ENCODE data around the gene TRAPPC12. TPM values are rescaled to one million over a fixed set of nuclear protein-coding genes. Genes with fewer than 3 reads are reported as not detected.
"Not testable (repeated sequence)": the region's sequence is repeated elsewhere in the genome, so short reads cannot be mapped to it uniquely, and the experiment has no call there.

Gene TRAPPC12
- polyA plus RNA-seq, 6 donors from 2014 or later: 31.3 to 36.3 (median 33.1) TPM

DNA sequence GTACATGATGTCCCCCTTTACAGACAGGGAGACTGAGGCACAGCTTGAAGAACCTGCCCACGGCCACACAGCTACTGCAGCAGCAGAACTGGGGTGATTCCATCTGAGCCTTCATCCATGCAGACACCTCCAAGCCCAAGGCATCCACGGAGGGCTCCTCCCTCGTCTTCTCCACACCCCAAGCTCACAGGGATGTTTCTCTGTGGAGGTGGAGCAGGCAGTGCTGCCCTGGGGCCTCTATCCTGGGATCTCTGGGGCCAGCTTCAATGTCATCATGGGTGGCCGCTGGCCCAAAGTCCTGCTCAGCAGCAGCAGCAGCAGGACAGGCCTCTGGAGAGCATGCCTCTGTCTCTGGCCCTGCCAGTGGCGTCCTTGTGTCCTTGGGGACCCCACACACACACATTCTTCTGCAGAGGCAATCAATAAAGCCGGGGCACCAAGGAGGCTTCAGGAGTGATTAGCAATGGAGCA, 108.6 kb downstream of the TRAPPC12 start:
- Mint-ChIP-seq H3K27me3 (no peaks in the 10 kb centered on the region), H3K4me3 (no peak overlapping the region), H3K9me3 (no peaks in the 10 kb centered on the region), H3K4me1 (peaks cover 0 to 3% (median 0%) of the 10 kb centered on the region in 3 donors), H3K27ac (no peak overlapping the region), H3K36me3 (peaks cover 0 to 21% of the 10 kb centered on the region in 2 donors)
- ATAC-seq (ENCODE audit: low read depth in 2 of 2) (no peak), DNase-seq (no peak)

GRCh38 chr2:3488855-3489763, 109.6 kb downstream of the TRAPPC12 start:
- Mint-ChIP-seq H3K4me3 (no peak overlapping the region), H3K27ac (no peak overlapping the region)

GRCh38 chr2:3489764-3490115, 110.2 kb downstream of the TRAPPC12 start:
- Mint-ChIP-seq H3K4me1 (peaks cover 0 to 3% (median 0%) of the 10 kb centered on the region in 3 donors), H3K27me3 (no peaks in the 10 kb centered on the region), H3K27ac (no peak overlapping the region), H3K9me3 (no peaks in the 10 kb centered on the region), H3K4me3 (peak overlapping the region in 1 of 8 donors; percentile 65), H3K36me3 (peaks cover 0 to 17% of the 10 kb centered on the region in 2 donors)
- DNase-seq (no peak), ATAC-seq (ENCODE audit: low read depth in 2 of 2) (no peak)

More at GRCh38 chr2:3488855-3489763, 109.6 kb downstream of the TRAPPC12 start:
- ATAC-seq (ENCODE audit: low read depth in 2 of 2) (no peak), DNase-seq (no peak)
- Mint-ChIP-seq H3K27me3 (no peaks in the 10 kb centered on the region), H3K36me3 (peaks cover 0 to 21% of the 10 kb centered on the region in 2 donors), H3K4me1 (peaks cover 0 to 3% (median 0%) of the 10 kb centered on the region in 3 donors), H3K9me3 (no peaks in the 10 kb centered on the region)

GRCh38 chr2:3490191-3491170, 111.0 kb downstream of the TRAPPC12 start:
- ATAC-seq (ENCODE audit: low read depth in 2 of 2) (no peak), DNase-seq (no peak)
- Mint-ChIP-seq H3K27ac (no peak overlapping the region), H3K36me3 (peaks cover 0 to 16% of the 10 kb centered on the region in 2 donors), H3K4me1 (peaks cover 0 to 3% (median 0%) of the 10 kb centered on the region in 3 donors), H3K4me3 (peak overlapping the region in 1 of 8 donors; percentile 51), H3K9me3 (no peaks in the 10 kb centered on the region), H3K27me3 (no peaks in the 10 kb centered on the region)

GRCh38 chr2:3491306-3491705, 111.8 kb downstream of the TRAPPC12 start:
- no peaks in the 10 kb centered on the region for H3K27me3 Mint-ChIP-seq
- ATAC-seq (ENCODE audit: low read depth in 2 of 2): no peak
- H3K4me3 Mint-ChIP-seq: no peak overlapping the region
- peaks cover 0 to 3% (median 0%) of the 10 kb centered on the region in 3 donors for H3K4me1 Mint-ChIP-seq
- peaks cover 0 to 15% of the 10 kb centered on the region in 2 donors for H3K36me3 Mint-ChIP-seq
- H3K9me3 Mint-ChIP-seq: no peaks in the 10 kb centered on the region
- DNase-seq: no peak
- no peak overlapping the region for H3K27ac Mint-ChIP-seq

DNA sequence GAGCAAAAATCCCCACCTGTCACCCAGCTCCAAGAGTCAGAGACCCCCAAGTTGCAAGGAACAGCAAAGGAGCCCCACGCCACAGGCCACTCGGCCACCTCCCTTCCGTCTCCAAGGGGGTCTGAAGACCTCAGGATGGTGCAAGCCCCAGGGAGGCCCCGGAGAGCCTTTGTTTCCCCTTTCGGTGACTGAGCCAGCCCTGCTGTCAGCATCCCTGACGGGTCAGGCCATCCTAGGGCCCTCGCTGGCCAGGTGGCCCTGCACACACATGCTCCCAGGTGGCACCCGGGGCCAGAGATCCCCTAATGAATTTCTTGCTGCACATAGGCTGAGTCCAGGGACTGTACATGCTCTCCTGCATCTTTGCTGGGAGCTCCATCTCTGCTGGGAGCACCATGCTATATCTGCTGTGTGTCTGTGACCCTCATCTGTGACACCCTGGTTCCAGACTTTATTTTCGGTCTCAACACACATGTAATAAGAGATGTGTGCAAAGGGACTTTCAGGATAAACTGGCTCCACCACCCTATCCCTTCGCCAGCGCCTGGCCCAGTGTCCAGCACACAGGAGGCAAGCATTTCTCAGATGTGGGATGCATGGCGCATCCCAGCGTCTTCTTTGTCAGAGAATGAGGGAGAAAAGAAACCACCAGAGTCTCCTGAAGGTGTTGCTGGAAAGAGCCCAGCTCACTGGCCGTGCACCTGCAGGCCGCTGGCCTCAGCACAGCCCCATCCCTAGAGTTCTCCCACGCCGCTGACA, 112.4 kb downstream of the TRAPPC12 start:
- H3K36me3 Mint-ChIP-seq: peaks cover 0 to 12% of the 10 kb centered on the region in 2 donors
- no peak for DNase-seq
- no peaks in the 10 kb centered on the region for H3K9me3 Mint-ChIP-seq
- no peak overlapping the region for H3K27ac Mint-ChIP-seq
- H3K4me3 Mint-ChIP-seq: no peak overlapping the region
- peaks cover 0 to 3% (median 0%) of the 10 kb centered on the region in 3 donors for H3K4me1 Mint-ChIP-seq
- H3K27me3 Mint-ChIP-seq: no peaks in the 10 kb centered on the region
- ATAC-seq (ENCODE audit: low read depth in 2 of 2): no peak

GRCh38 chr2:3492475-3492787, 112.9 kb downstream of the TRAPPC12 start:
- not testable (repeated sequence) for H3K27ac Mint-ChIP-seq; H3K27me3 Mint-ChIP-seq; ATAC-seq (ENCODE audit: low read depth in 2 of 2); DNase-seq; H3K4me1 Mint-ChIP-seq; H3K4me3 Mint-ChIP-seq; H3K9me3 Mint-ChIP-seq
- peaks cover 2 to 12% of the 10 kb centered on the region in 2 donors for H3K36me3 Mint-ChIP-seq

DNA sequence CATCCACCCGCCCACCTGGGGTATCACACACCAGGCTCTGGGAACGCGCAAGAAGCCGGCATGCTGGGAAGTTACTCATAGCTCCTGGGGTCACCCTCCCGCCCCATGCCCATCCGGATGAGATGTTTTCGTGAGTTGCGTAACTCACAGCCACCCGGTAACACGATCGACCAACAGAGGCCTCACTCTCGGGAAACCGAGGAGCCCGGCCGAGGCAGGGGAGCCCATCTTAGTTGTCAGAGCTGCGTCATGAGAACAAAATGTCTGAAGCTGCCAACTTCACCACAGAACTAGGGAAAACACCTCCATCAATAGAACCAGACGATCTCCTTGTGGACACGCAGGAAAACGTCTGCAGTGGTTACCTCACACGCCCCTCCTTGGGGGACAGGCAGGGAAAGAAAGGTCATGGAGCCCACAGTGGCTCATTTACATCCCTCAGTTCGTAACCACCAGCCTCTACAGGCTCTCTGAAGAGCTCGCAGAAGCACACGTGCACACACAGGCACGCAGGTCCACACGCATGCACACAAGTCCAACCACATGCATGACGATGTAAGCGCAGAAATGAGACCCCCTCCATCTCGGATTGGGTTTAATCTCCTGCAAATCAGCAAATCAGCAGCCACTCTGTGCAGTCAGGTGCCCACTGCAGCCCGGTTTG, 113.6 kb downstream of the TRAPPC12 start:
- Mint-ChIP-seq H3K27me3 (no peaks in the 10 kb centered on the region), H3K36me3 (peaks cover 8 to 13% of the 10 kb centered on the region in 2 donors), H3K27ac (no peak overlapping the region), H3K4me1 (peaks cover 0 to 3% (median 0%) of the 10 kb centered on the region in 3 donors), H3K4me3 (no peak overlapping the region), H3K9me3 (no peaks in the 10 kb centered on the region)
- ATAC-seq (ENCODE audit: low read depth in 2 of 2) (no peak), DNase-seq (no peak)

DNA sequence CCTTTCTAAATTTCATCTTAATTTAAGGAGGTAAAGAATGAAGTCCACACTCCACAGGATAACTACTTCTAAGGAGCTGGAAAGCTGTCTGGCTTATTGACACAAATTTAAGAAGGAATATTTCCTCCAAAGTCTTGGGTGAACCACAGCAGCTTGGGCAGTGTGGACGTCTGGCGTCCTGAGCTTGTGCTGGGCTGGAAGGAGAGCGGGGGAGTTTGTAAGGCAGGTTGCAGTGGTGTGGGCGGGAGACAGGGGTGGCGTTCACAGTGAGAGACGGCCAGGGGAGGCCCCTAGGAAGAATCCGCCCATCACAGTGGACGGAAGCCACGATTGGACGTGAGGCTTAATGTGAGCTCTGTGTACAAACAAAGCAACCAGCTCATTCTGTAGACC, 114.1 kb downstream of the TRAPPC12 start:
- H3K27me3 Mint-ChIP-seq: no peaks in the 10 kb centered on the region
- DNase-seq (no peak), ATAC-seq (ENCODE audit: low read depth in 2 of 2) (no peak)
- H3K4me3 Mint-ChIP-seq: no peak overlapping the region
- no peaks in the 10 kb centered on the region for H3K9me3 Mint-ChIP-seq
- peaks cover 13 to 18% of the 10 kb centered on the region in 2 donors for H3K36me3 Mint-ChIP-seq
- H3K4me1 Mint-ChIP-seq: peaks cover 0 to 3% (median 0%) of the 10 kb centered on the region in 3 donors
- peak overlapping the region in 2 of 6 donors; percentile 11 to 53 for H3K27ac Mint-ChIP-seq

DNA sequence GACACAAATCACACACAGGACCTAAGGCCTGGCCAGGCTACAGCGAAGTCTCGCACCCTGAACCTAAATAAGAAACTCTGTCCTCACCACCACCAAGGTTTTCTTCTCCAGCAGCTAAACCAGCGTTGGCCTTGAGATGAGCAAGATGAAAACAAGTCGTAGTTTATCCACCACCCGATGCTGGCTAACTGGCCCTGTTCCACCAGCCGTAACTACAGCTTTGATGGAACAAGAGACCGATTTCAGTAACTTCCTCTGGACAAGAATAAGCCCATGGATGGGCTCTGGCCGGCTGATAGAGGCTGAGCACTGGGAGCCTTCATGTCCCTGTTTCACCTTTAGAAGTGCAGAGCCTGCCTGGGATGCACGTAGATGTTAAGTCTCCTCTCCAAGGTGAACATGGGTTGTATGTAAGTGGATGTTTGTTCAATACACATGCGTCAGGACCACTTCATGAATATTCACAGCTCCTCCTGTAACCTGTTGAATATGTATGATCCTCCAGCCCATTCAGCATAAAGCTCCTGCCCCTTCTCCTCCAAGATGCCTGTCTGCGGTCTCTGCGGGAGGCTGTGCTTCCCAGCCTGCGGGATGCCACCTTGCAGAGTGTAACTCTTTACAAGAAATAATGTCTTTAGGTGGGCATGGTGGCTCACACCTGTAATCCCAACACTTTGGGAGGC, 115.6 kb downstream of the TRAPPC12 start:
- Mint-ChIP-seq H3K4me1 (no peaks in the 10 kb centered on the region), H3K4me3 (no peak overlapping the region), H3K27me3 (no peaks in the 10 kb centered on the region), H3K36me3 (peaks cover 20 to 23% of the 10 kb centered on the region in 2 donors), H3K9me3 (no peaks in the 10 kb centered on the region), H3K27ac (peak overlapping the region in 1 of 6 donors; percentile 40)
- DNase-seq (no peak), ATAC-seq (ENCODE audit: low read depth in 2 of 2) (no peak)

DNA sequence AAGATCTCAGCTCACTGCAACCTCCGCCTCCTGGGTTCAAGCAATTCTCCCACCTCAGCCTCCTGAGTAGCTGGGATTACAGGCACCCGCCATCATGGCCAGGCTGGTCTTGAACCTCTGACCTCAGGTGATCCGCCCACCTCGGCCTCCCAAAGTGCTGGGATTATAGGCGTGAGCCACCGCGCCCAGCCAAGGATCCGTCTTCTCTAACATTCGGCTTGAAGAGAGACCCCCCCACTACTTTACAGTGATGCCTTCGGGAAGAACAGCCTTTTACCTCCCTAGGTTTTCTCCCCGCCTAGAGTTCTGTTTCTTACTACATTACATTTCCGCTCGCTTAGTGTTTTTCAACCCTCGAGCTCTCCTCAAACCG, 117.2 kb downstream of the TRAPPC12 start:
- Mint-ChIP-seq H3K27ac (peak overlapping the region in 1 of 6 donors; percentile 63), H3K36me3 (peaks cover 20 to 27% of the 10 kb centered on the region in 2 donors)
- H3K9me3 Mint-ChIP-seq; DNase-seq; H3K27me3 Mint-ChIP-seq; H3K4me3 Mint-ChIP-seq; ATAC-seq (ENCODE audit: low read depth in 2 of 2); H3K4me1 Mint-ChIP-seq: not testable (repeated sequence)

DNA sequence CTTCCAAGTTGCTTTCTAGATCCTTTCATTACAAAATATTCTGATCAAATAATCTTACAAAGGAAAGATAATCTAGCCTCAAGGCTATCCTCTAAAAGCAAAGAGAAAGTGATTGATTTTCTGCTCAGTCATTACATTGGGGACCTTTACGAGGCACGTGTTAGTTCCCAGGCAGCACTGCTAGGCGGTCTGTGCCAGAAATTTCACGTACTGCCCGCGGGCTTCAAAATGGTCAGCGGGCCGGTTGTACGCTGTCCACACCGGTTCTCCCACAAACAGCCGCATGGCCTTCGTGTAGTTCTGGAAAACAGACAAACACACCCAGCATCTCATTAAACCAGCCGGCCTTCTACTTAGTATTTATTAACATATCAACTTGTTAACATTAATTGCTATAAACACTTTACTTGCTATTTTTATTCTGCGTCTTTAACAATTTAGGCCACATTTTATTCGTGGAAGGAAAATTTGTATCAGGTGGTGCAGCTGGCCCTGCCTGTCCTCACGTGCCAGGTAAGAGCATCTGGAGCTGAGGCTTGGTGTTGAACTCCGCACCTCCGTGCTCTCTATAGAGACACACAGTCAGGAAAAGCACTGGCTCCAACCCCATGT, 119.4 kb downstream of the TRAPPC12 start:
- no peak for ATAC-seq (ENCODE audit: low read depth in 2 of 2)
- peak overlapping the region in 1 of 8 donors; percentile 63 for H3K4me3 Mint-ChIP-seq
- no peaks in the 10 kb centered on the region for H3K4me1 Mint-ChIP-seq
- peaks cover 20 to 35% of the 10 kb centered on the region in 2 donors for H3K36me3 Mint-ChIP-seq
- no peak overlapping the region for H3K27ac Mint-ChIP-seq
- no peak for DNase-seq
- H3K9me3 Mint-ChIP-seq: peaks cover 0 to 3% (median 0%) of the 10 kb centered on the region in 7 donors
- H3K27me3 Mint-ChIP-seq: no peaks in the 10 kb centered on the region
